B cell (primary cell): Measurements from ENCODE around the gene WARS2. TPM values are rescaled to one million over a fixed set of nuclear protein-coding genes. Genes with fewer than 3 reads are reported as not detected.

ENCODE experiments used
- ATAC-seq: fragments of 200-7000 bp; cut with Tn5 transposase; one replicate; pipeline ENCODE4 v1.10.0; 2021; ENCODE audit warnings: low read depth, mild to moderate bottlenecking, moderate number of reproducible peaks, moderate library complexity
- CTCF ChIA-PET: fragments of 350-600 bp; sonication (Branson Sonifier 250); formaldehyde crosslinking; loops from one replicate; lab custom pipeline; 2021; ENCODE audit warnings: antibody characterized with exemption, inconsistent platforms; lab: Charles Lee
- POLR2A ChIA-PET: fragments of 350-600 bp; sonication (Branson Sonifier 250); formaldehyde crosslinking; loops from one replicate; lab custom pipeline; 2021; ENCODE audit warnings: antibody characterized with exemption; lab: Charles Lee
- DNase-seq: peaks from one replicate; pipeline ENCODE4 v3.0.0; 2013
- H2AFZ ChIP-seq: 2 replicates; pipeline ENCODE4 v1.6.1; 2012; ENCODE audit warnings: mild to moderate bottlenecking, low read depth, low read length; ENCODE audit not compliant: insufficient read depth, poor library complexity, severe bottlenecking
- H3K27ac ChIP-seq, 2 donors: 1 replicate in 1 of 2; 2 replicates in 1 of 2; pipeline ENCODE4 v1.5.1; 2012 to 2013; ENCODE audit warnings: low read length in 2 of 2, mild to moderate bottlenecking in 2 of 2, moderate library complexity in 1 of 2
- H3K27me3 ChIP-seq, 4 experiments: fragments of 200-600 bp in 1 of 4; sonication (generic) in 1 of 4; replicated peaks in 1 of 4; 1 replicate in 2 of 4; 2 replicates in 2 of 4; pipeline versions ENCODE4 v1.6.1 to v1.7.0; 2013 to 2016; ENCODE audit warnings: low read length in 3 of 4, mild to moderate bottlenecking in 2 of 4, mixed read lengths in 1 of 4, moderate library complexity in 1 of 4; ENCODE audit not compliant: insufficient read depth in 4 of 4, control insufficient read depth in 3 of 4; ENCODE audit errors: control extremely low read depth in 1 of 4
- H3K36me3 ChIP-seq, 2 experiments: replicated peaks in 1 of 2; 1 replicate in 1 of 2; 2 replicates in 1 of 2; pipeline versions ENCODE4 v1.6.1 to v1.7.1; 2013; ENCODE audit warnings: low read length in 1 of 2; ENCODE audit not compliant: insufficient read depth in 2 of 2, control insufficient read depth in 1 of 2; ENCODE audit errors: control extremely low read depth in 1 of 2, extremely low read depth in 1 of 2
- H3K4me1 ChIP-seq, 2 donors: fragments of 200-600 bp in 1 of 2; sonication (generic) in 1 of 2; 1 replicate in 1 of 2; 2 replicates in 1 of 2; pipeline versions ENCODE4 v1.5.1 to v1.6.1; 2013 to 2017; ENCODE audit warnings: low read length in 2 of 2; ENCODE audit not compliant: control insufficient read depth in 2 of 2, insufficient read depth in 2 of 2
- H3K4me2 ChIP-seq: replicated peaks from 2 replicates; pipeline ENCODE3; 2012; ENCODE audit warnings: mild to moderate bottlenecking, low read depth, low read length; ENCODE audit not compliant: poor library complexity, severe bottlenecking
- H3K4me3 ChIP-seq, 5 experiments: fragments of 200-600 bp in 1 of 5; sonication (generic) in 1 of 5; 1 replicate in 3 of 5; 2 replicates in 2 of 5; pipeline versions ENCODE4 v1.5.1 to v1.7.0; 2011 to 2016; ENCODE audit warnings: low read length in 4 of 5, mild to moderate bottlenecking in 4 of 5, low read depth in 2 of 5, control low read depth in 1 of 5, moderate library complexity in 1 of 5; ENCODE audit not compliant: insufficient read depth in 1 of 5; ENCODE audit errors: control extremely low read depth in 1 of 5, extremely low read depth in 1 of 5
- H3K79me2 ChIP-seq: fragments of 200-600 bp; sonication (generic); one replicate; pipeline ENCODE4 v1.6.0; 2016; ENCODE audit warnings: low read length; ENCODE audit not compliant: control insufficient read depth, insufficient read depth
- H3K9ac ChIP-seq: fragments of 200-600 bp; sonication (generic); 2 replicates; pipeline ENCODE4 v1.6.1; 2017; ENCODE audit warnings: mild to moderate bottlenecking, low read length, moderate library complexity
- H3K9me3 ChIP-seq, 3 donors: one replicate each; pipeline versions ENCODE4 v1.6.1 to v1.7.1; 2013; ENCODE audit warnings: low read length in 2 of 3; ENCODE audit not compliant: control insufficient read depth in 2 of 3, insufficient read depth in 1 of 3; ENCODE audit errors: control extremely low read depth in 1 of 3
- H4K20me1 ChIP-seq: 2 replicates; pipeline ENCODE4 v1.6.0; 2012; ENCODE audit warnings: mild to moderate bottlenecking, low read length; ENCODE audit not compliant: insufficient read depth, control insufficient read depth, poor library complexity, severe bottlenecking
- H3K27ac Mint-ChIP-seq: one replicate; pipeline ENCODE4 v1.8.0; 2021; ENCODE audit warnings: mixed read lengths
- H3K27me3 Mint-ChIP-seq: one replicate; pipeline ENCODE4 v1.8.0; 2021; ENCODE audit warnings: mixed read lengths
- H3K4me1 Mint-ChIP-seq: one replicate; pipeline ENCODE4 v1.8.0; 2021; ENCODE audit warnings: mixed read lengths
- H3K4me3 Mint-ChIP-seq: one replicate; pipeline ENCODE4 v1.8.0; 2021; ENCODE audit warnings: mixed read lengths
- H3K9me3 Mint-ChIP-seq: one replicate; pipeline ENCODE4 v1.8.0; 2022; ENCODE audit warnings: mixed read lengths; ENCODE audit not compliant: insufficient read depth
- CTCF ChIP-seq: fragments of 200-600 bp; IDR thresholded peaks from one replicate; pipeline ENCODE4 v1.8.0; 2022; ENCODE audit warnings: antibody characterized with exemption, mild to moderate bottlenecking
- EZH2 ChIP-seq: IDR thresholded peaks from 2 replicates; pipeline ENCODE4 v1.6.1; 2012; ENCODE audit warnings: borderline replicate concordance, low read depth, mild to moderate bottlenecking, moderate library complexity, low read length; ENCODE audit not compliant: insufficient read depth, poor library complexity, severe bottlenecking
- WGBS: methylation state at CpG from one replicate; pipeline ENCODE4 v1.1.5; 2013; ENCODE audit warnings: missing lambda C conversion rate; ENCODE audit not compliant: insufficient coverage; 5-methylcytosine and 5-hydroxymethylcytosine counted together
- intact Hi-C: fragments of 100-400 bp; cut with micrococcal nuclease; formaldehyde crosslinking; loops from one replicate; pipeline ENCODE4 v1.10.0; 2022
- polyA plus RNA-seq: library from polyadenylated mRNA; depleted of rRNA; stranded (reverse); fragments of >200 nt; gene quantifications from 2 replicates; pipeline ENCODE4 v1.2.3, GENCODE V29; 2012
- total RNA-seq, 2 donors: library from RNA; stranded (reverse); fragments of 120-200 nt in 1 of 2; gene quantifications; 1 replicate in 1 of 2; 2 replicates in 1 of 2; pipeline versions ENCODE4 v1.2.3 to v1.2.4, GENCODE V29; 2013 to 2022

WARS2 gene
- total and polyA plus RNA-seq, 2 donors (not counting 1 experiment from before 2014, with no cell fraction given): 4.2 to 14.3 TPM

DNA sequence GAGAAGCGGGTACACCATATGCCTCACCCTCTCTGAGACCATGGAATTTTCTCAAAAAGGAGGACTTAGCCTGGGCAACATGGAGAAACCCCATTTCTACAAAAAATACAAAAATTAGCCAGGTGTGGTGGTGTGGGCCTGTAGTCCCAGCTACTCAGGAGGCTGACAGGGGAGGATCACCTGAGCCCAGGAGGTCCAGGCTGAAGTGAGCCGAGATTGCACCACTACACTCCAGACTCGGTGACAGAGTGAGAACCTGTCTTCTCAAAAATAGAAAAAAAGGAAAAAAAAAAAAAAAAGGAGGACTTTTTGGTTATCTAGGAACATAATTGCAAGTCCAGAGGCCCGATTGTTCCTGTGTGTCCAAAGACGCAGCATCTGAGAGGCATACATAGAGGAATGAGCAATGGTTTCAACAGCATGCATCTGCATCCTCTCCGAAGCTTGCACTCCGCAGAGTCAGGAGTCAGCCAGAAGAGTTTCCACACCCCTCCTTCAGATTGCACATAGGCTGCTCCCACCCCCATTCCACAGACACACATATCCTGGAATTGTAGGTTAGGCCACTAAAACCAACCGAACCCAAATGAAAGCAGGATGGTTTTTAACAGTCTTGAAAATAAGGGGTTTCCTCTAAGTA, 149.8 kb downstream of the WARS2 start:
- Histone ChIP-seq H3K4me2 (no peak overlapping the region), H2AFZ (no peak overlapping the region), H3K4me1 (peaks cover 32 to 34% of the 10 kb centered on the region in 2 donors), H3K27ac (no peak overlapping the region), H3K9ac (no peak overlapping the region), H3K4me3 (no peak overlapping the region), H3K36me3 (no peaks in the 10 kb centered on the region), H4K20me1 (no peaks in the 10 kb centered on the region), H3K9me3 (peaks cover 0 to 81% (median 25%) of the 10 kb centered on the region in 3 donors), H3K27me3 (peaks cover 0 to 100% (median 86%) of the 10 kb centered on the region in 4 experiments), H3K79me2 (no peaks in the 10 kb centered on the region)
- peaks cover 73% of the 10 kb centered on the region for H3K27me3 Mint-ChIP-seq
- ATAC-seq: no peak
- DNase-seq: no peak
- TF ChIP-seq CTCF (no peak), EZH2 (no peak)
- H3K27ac Mint-ChIP-seq: no peak overlapping the region
- WGBS: 50% methylated on average over 2 of the region's 8 CpGs
- CTCF ChIA-PET: no interaction called here
- no peak overlapping the region for H3K4me3 Mint-ChIP-seq
- POLR2A ChIA-PET: no interaction called here
- intact Hi-C loops: no loop called here
- H3K4me1 Mint-ChIP-seq: peaks cover 15% of the 10 kb centered on the region
- H3K9me3 Mint-ChIP-seq: peaks cover 3% of the 10 kb centered on the region

GRCh38 chr1:118989878-118990378, 150.5 kb downstream of the WARS2 start:
- ATAC-seq (no peak), DNase-seq (peak; percentile 17)
- Histone ChIP-seq H3K27ac (no peak overlapping the region), H2AFZ (no peak overlapping the region), H3K9me3 (peaks cover 0 to 88% (median 31%) of the 10 kb centered on the region in 3 donors), H3K4me3 (no peak overlapping the region), H3K79me2 (no peaks in the 10 kb centered on the region), H3K27me3 (peaks cover 0 to 100% (median 89%) of the 10 kb centered on the region in 4 experiments), H4K20me1 (no peaks in the 10 kb centered on the region), H3K9ac (no peak overlapping the region), H3K36me3 (no peaks in the 10 kb centered on the region), H3K4me2 (no peak overlapping the region), H3K4me1 (peaks cover 39 to 41% of the 10 kb centered on the region in 2 donors)
- Mint-ChIP-seq H3K27me3 (peaks cover 74% of the 10 kb centered on the region), H3K9me3 (peaks cover 3% of the 10 kb centered on the region), H3K4me1 (peaks cover 20% of the 10 kb centered on the region), H3K27ac (no peak overlapping the region), H3K4me3 (no peak overlapping the region)
- WGBS: 4% methylated on average over 22 of the region's 22 CpGs
- no peak for TF ChIP-seq EZH2
- no peak for TF ChIP-seq CTCF
- intact Hi-C loops: no loop called here
- POLR2A ChIA-PET: no interaction called here
- CTCF ChIA-PET: no interaction called here
